A172 (cell line): ENCODE results near the gene FGF4. TPM values are rescaled to one million over a fixed set of nuclear protein-coding genes. Genes with fewer than 3 reads are reported as not detected.

ENCODE experiments used
- DNase-seq: peaks from one replicate; pipeline ENCODE4 v3.0.0-alpha.2; 2015; ENCODE audit warnings: low spot score
- total RNA-seq: library from RNA; depleted of rRNA; stranded (reverse); fragments of >200 nt; shearing (Covaris generic); gene quantifications from 2 replicates; pipeline ENCODE4 v1.2.3, GENCODE V29; 2014

FGF4 gene
- total RNA-seq, 1 experiment from 2014 or later, result not detected

DNA sequence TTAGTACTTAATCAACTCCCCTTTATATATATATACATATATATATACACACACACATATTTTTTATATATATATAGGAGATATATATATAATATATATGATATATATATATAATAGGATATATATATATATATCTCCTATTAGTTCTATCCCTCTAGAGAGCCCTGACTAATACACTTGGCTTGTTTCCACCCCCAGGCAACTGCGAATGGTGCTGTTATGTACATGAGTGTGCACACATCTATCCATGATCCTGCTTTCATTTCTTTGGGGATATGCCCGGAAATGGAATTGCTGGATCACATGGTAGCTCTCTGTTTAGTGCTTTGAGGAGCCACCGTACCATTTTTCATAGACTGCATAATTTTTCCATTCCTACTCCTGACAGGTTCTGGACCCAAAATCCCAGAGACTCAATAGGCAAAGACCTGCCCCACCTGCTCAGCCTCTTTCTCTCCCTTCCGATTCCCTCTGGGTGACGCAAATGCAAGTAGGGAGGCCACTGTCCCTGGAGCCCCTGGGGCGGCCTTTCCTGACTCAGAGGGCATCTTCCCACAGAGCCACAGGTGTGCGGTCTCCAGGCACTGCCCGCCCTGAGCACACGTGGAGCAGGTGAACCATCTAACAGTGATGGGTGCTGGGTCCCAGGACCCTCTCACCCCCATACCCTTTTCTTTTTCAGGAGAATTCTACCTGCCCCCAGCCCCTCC is 32.1 kb upstream of the FGF4 start:
- no peak for DNase-seq

DNA sequence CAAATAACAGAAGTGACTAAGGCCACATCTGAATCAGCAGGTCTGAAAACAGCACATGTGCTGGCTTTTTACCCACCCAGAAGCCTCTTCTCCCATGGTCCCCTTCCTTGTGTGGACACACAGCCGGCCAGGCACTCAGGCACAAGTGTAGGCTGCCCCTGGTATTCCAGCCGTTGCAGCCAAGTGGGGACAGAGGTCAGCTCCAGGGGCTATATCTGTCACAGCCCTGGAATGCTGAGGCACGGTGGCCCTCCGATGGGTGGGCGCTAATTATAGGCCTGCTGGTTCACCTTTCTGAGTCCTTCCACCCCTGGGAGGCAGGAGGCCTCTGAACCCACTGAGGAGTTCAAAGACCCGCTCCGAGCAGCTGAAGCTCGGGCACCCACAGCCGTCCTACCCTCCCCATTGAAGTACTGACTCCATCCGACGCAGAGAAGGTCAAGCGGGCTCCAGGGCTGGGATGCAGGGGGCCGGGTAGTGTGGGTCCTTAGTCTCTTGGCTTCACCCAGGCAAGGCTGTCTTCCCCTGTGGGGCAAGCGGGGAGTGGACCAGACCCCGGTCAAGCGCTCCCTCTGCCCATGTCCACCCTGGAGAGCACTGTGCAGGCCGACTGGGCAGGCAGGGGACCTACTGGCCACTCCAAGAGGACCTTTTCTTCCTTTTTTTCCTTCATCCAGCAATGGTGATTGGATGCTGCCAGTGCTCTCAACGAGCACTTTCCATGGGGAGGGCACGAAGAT is 29.8 kb upstream of the FGF4 start:
- DNase-seq, result no peak

- no peak for DNase-seq
Observed at GRCh38 chr11:69803604-69804218, 28.6 kb upstream of the FGF4 start.

DNA sequence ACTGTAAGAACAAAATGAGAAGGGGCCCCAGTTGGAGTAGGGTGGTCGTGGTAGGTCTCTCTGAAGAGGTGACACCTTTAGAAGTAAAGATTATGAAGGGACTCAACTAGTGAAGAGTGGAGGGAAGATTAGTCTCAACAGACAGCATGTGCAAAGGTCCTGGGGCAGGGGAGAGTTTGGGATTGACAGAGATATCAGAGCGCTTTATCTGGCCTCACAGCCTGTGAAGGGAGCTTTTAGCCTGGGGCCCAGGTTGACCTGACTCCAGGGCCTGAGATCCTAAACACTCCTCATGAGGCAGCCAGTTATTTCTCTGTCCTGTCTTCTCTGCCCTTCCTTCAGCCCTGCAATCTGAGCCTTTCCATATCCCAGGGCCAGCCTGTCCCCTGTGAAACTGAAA is 27.9 kb upstream of the FGF4 start:
- no peak for DNase-seq

GRCh38 chr11:69802590-69802989 is 27.4 kb upstream of the FGF4 start:
- DNase-seq, result no peak

DNA sequence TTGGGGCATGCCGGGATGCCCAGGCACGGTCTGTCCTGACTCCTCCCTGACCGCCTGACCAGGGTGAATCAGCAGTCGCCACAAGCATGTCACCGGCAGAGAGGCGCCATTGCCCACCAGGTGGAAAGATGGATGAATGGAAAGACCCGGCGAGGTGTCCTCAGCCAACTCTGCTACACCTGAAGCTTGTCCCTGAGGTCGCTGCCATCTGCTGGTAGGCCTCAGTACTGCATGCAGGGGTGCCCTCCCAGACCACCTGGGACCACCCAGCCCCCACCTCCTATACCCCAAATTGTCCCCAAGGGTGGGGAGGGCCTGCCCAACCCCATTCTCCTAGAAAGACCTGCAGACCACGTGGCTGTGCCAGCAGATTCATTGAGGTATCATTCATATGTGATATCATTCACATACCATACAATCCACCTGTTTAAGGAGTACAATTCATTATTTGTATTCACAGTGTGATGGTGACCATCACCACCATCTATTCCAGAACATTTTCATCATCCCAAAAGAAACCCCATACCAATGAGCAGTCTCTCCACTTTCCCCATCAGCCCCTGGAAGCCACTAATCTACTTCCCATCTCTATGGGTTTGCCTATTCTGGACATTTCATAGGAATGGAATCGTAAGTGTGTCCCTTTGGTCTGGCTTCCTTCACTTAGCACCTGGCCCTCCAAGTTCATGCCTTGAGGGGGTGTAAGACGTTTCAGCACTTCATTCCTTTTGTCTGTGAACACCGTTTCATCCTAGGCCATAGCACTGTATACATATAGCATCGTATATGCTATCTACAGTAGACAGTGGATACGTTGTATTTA is 26.6 kb upstream of the FGF4 start:
- DNase-seq, result peak; percentile 46

GRCh38 chr11:69800278-69800677 is 25.1 kb upstream of the FGF4 start:
- DNase-seq, result no peak

GRCh38 chr11:69799582-69799981 is 24.4 kb upstream of the FGF4 start:
- DNase-seq, result peak; percentile 58

DNA sequence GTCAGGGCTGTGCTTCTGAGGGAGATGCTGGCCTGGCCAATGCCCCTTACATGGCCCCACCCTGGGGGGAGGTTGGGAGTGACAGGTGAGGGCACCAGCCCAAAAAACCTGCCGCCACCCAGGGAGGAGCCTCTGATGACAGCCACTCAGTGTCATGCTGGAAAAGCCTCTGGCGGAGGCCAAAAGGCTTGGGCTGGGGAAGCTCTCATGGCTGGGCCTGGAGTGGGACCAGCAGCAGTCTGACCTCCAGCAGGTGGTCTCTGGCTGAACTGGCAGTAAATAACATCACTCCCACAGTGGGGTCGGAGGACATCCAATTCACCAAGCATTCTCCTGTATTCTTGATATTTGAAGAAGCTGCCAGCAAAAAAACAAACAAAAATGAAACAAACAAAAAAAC is 24.0 kb upstream of the FGF4 start:
- DNase-seq, result no peak

- no peak for DNase-seq
Observed at GRCh38 chr11:69797737-69798528, 22.8 kb upstream of the FGF4 start.

DNA sequence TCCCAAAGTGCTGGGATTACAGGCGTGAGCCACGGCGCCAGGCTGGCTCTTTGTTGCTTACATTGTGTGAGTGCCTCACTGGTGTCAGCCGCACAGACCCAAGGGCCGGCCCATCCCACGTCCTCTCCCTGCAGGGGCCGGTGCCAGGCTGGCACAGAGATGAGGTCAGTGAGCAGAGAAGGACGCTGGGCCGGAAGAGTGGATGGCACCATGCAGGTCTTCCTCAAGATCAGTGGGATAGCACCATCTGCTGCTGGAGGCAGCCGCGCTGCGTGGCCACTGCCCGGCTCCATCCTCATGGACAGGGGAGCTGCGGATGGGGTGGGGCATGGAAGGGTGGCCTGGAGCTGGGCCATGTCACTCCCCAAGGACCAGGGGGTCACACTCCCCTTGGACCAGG is 22.0 kb upstream of the FGF4 start:
- peak; percentile 19 for DNase-seq

GRCh38 chr11:69796063-69796462 is 20.9 kb upstream of the FGF4 start:
- no peak for DNase-seq

- peak; percentile 76 for DNase-seq
Observed at GRCh38 chr11:69791276-69792180, 16.4 kb upstream of the FGF4 start.

DNA sequence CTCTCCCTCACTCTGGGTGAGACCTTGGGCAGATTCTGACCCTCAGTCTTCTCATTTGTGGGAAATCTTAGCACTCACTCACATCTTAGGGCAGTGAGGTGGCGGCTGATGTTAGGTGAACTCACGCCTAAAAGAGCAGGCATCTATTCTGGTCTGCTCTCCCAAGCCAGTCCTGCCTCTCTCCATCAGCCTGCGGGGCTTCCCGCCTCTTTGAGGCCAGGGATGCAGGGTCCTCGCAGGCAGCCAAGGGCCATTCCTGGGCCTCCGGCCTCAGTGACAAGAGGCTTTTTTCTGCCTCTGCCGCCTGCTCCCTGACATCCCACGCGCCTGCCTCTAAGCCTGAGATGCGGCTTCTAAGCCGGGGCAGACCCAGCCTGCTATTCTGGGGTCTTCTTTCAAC is 13.8 kb upstream of the FGF4 start:
- no peak for DNase-seq

DNA sequence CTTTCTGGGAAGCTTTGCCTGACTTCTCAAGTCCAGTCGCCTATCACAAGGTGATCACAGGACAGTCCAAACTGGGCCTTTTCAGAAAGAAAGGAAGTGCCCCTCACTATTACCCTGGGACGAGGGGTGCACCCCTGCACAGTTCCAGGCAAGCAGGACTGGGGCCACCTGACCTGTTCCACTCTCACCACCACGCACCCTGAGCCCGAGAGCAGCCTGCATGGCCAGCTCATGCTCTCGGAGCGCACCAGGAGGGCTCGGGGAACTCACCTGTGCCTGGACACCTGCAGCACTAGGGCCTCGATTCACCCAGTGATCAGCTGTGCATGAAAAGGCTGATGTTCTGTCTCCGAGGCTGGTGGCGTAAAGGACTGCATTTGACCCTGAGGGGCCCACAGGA is 12.8 kb upstream of the FGF4 start:
- no peak for DNase-seq

DNA sequence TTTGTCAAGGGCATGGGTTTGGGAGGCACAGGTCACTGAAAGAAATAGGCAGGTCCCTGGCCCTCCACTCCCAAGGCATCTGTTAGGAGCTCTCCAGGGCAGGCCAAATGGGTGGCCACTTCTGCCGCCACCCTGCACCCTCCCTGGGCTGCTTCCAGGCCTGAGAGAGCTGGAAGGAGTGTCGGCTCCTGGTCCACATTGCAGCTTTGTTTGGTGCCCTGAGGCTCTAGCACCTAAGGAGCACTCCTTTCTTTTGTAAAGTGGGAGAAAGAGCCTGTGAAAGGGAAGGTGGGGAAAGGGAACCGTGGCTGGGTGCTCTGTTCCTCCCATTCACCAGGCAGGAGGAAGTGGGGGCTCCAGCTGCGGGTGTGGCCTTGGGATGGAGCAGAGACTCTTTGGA is 12.3 kb upstream of the FGF4 start:
- DNase-seq, result no peak

DNA sequence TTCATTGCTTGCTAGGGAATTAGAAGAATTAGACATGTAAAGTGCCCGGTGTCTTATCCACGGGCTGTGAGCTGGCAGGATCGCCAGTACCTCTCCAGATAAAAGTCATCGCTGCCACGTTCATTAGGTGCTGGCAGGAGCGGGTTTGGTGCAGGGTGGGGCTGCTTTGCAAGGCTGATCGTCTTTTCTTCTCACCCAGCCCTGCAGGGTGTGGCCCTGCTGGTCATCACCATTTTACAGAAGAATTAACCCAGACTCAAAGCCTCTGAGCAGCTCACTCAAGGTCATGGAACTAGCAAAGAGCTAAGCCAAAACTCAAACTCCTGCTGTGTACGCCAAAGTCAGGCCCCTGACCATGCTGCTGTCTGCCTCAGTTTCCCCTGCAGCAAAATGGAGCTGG is 6.1 kb upstream of the FGF4 start:
- no peak for DNase-seq

DNA sequence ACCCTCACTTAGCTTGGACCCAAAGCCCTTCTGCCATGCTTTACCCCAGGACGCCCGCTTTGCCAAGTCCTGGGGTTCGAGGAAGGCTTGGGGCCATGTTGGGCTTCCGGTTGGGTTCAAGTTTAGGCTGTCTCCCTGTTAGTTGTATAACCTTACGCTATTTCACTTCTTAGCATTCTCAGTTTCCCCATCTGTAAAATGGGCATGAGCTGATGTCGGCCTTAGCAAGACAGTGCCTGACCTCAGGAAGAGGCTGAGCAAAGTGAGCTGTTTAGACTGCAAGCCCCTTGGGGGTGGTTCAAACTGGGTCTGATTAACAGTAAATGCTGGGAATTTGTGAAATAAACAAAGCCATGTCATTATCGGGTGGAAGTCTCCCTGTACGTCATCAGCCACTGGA is 3.2 kb upstream of the FGF4 start:
- no peak for DNase-seq

DNA sequence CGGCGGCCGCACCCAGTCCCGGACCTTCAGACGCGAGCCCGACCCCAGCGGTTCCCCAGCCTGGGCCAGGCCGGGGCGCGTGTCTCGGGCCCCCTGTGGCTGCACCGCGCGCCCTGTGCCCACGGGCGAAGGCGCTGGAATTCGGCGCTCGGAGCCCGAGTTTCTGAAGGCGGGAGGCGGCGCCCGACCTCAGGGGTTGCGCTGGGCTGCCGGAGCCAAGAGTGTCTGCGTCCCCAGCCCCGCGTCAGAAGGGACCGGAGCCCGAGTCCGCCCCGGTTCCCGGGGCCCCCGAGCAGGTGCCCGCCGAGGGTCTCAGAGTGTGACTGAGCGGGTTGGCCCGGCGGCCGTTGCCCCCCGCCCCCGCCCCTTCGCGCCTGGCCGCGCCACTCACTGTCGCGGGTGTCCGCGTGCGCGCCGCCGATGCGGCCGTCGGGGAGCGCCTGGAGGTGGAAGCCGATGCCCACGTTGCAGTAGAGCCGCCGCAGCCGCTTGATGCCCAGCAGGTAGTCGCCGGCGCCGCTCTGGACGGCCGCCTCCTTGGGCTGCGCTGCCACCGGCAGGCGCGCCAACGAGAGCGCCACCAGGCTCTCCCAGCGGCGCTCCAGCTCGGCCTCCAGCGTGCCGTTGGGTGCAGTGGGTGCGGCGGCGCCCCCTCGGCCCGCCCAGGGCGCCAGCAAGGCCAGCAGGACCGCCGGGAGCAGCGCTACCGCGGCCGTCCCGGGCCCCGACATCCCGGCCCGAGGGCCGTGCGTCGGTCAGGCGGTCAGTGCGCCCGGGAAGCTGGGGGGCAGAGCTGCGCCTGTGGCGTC is 583 bp downstream of the FGF4 start:
- DNase-seq, result no peak
